DOHH2 (cell line): ENCODE measurements around the gene RAD23A.

Source experiments
- H3F3A ChIP-seq: fragments of 200-600 bp; sonication (generic), shearing (Covaris generic); 2 replicates; pipeline ENCODE4 v1.6.0; 2016; ENCODE audit warnings: antibody characterized with exemption, mild to moderate bottlenecking; ENCODE audit not compliant: control insufficient read depth, insufficient read depth
- H3K27ac ChIP-seq: fragments of 200-600 bp; sonication (generic); 2 replicates; pipeline ENCODE4 v1.5.1; 2014; ENCODE audit warnings: low read depth, mild to moderate bottlenecking, low read length, moderate library complexity
- H3K27me3 ChIP-seq: fragments of 200-600 bp; sonication (generic); 2 replicates; pipeline ENCODE4 v1.6.1; 2014; ENCODE audit warnings: mild to moderate bottlenecking, low read length, mixed read lengths; ENCODE audit not compliant: control insufficient read depth
- H3K36me3 ChIP-seq: fragments of 200-600 bp; sonication (generic); 2 replicates; pipeline ENCODE4 v1.6.1; 2014; ENCODE audit warnings: mild to moderate bottlenecking, low read length, moderate library complexity, mixed read lengths; ENCODE audit not compliant: control insufficient read depth
- H3K4me1 ChIP-seq: fragments of 200-600 bp; sonication (generic); 2 replicates; pipeline ENCODE4 v1.6.1; 2014; ENCODE audit warnings: mild to moderate bottlenecking, low read length, mixed read lengths; ENCODE audit not compliant: control insufficient read depth
- H3K4me2 ChIP-seq: fragments of 200-600 bp; sonication (generic); 2 replicates; pipeline ENCODE4 v1.6.0; 2014; ENCODE audit warnings: mild to moderate bottlenecking, low read length, moderate library complexity
- H3K4me3 ChIP-seq: fragments of 200-600 bp; sonication (generic); 2 replicates; pipeline ENCODE4 v1.5.1; 2014; ENCODE audit warnings: mild to moderate bottlenecking, low read length, mixed read lengths
- H3K79me2 ChIP-seq: fragments of 200-600 bp; sonication (generic); 2 replicates; pipeline ENCODE4 v1.6.1; 2014; ENCODE audit warnings: mild to moderate bottlenecking, low read length, mixed read lengths; ENCODE audit not compliant: control insufficient read depth
- H3K9me2 ChIP-seq: fragments of 200-600 bp; sonication (generic); replicated peaks from 2 replicates; pipeline ENCODE4 v1.6.1; 2014; ENCODE audit warnings: mild to moderate bottlenecking, low read length, mixed read lengths; ENCODE audit not compliant: control insufficient read depth
- H3K9me3 ChIP-seq: fragments of 200-600 bp; sonication (generic); 2 replicates; pipeline ENCODE4 v1.6.1; 2014; ENCODE audit warnings: antibody characterized with exemption, low read length, mixed read lengths; ENCODE audit not compliant: control insufficient read depth, insufficient read depth
- H4K20me1 ChIP-seq: fragments of 200-600 bp; sonication (generic); 2 replicates; pipeline ENCODE4 v1.6.0; 2014; ENCODE audit warnings: low read depth, mild to moderate bottlenecking, antibody characterized with exemption, low read length, moderate library complexity; ENCODE audit not compliant: control insufficient read depth, insufficient read depth
- CTCF ChIP-seq: fragments of 200-600 bp; sonication (generic); IDR thresholded peaks from one replicate; pipeline ENCODE4 v1.5.1; 2014; ENCODE audit warnings: antibody characterized with exemption, mild to moderate bottlenecking, low read depth, low read length; ENCODE audit not compliant: poor library complexity, severe bottlenecking
- EZH2phosphoT487 ChIP-seq: fragments of 200-600 bp; sonication (generic); IDR thresholded peaks from 2 replicates; pipeline ENCODE4 v1.6.1; 2017; ENCODE audit warnings: borderline replicate concordance, mild to moderate bottlenecking, antibody characterized with exemption, low read length, moderate library complexity, mixed read lengths

RAD23A gene

GRCh38 chr19:12986726-12987125 is 41.1 kb downstream of the RAD23A start:
- Histone ChIP-seq H3K27ac (no peak overlapping the region), H3F3A (no peaks in the 10 kb centered on the region), H3K79me2 (no peaks in the 10 kb centered on the region), H3K9me2 (no peaks in the 10 kb centered on the region), H3K9me3 (peaks cover 2% of the 10 kb centered on the region; the same call in 1 of the 2 replicates), H4K20me1 (no peaks in the 10 kb centered on the region), H3K27me3 (peaks cover 24% of the 10 kb centered on the region), H3K4me3 (no peak overlapping the region), H3K4me1 (peaks cover 4% of the 10 kb centered on the region), H3K36me3 (no peaks in the 10 kb centered on the region), H3K4me2 (no peak overlapping the region)
- TF ChIP-seq EZH2phosphoT487 = no peak

- Histone ChIP-seq H3K27me3 (peaks cover 23% of the 10 kb centered on the region), H3K27ac (no peak overlapping the region)
These were observed 41.5 kb downstream of the RAD23A start for GRCh38 chr19:12987190-12987589.

GRCh38 chr19:12987781-12988180 is 42.1 kb downstream of the RAD23A start:
- no peak for TF ChIP-seq CTCF
- no peak for TF ChIP-seq EZH2phosphoT487
- H3K36me3 ChIP-seq = no peaks in the 10 kb centered on the region
- H3K4me1 ChIP-seq = peaks cover 4% of the 10 kb centered on the region
- H3K9me2 ChIP-seq = no peaks in the 10 kb centered on the region
- no peaks in the 10 kb centered on the region for H3K79me2 ChIP-seq
- peaks cover 2% of the 10 kb centered on the region; the same call in 1 of the 2 replicates for H3K9me3 ChIP-seq
- H3K4me3 ChIP-seq = no peak overlapping the region
- peaks cover 18% of the 10 kb centered on the region for H3K27me3 ChIP-seq
- no peak overlapping the region for H3K4me2 ChIP-seq
- H4K20me1 ChIP-seq = no peaks in the 10 kb centered on the region
- no peak overlapping the region for H3K27ac ChIP-seq
- no peaks in the 10 kb centered on the region for H3F3A ChIP-seq

More at GRCh38 chr19:12987190-12987589, 41.5 kb downstream of the RAD23A start:
- H3K9me3 ChIP-seq = peaks cover 2% of the 10 kb centered on the region; the same call in 1 of the 2 replicates
- H3K4me2 ChIP-seq = no peak overlapping the region
- TF ChIP-seq CTCF (no peak), EZH2phosphoT487 (no peak)
- H3K4me1 ChIP-seq = peaks cover 4% of the 10 kb centered on the region
- no peaks in the 10 kb centered on the region for H3F3A ChIP-seq
- H3K36me3 ChIP-seq = no peaks in the 10 kb centered on the region
- H4K20me1 ChIP-seq = no peaks in the 10 kb centered on the region
- no peak overlapping the region for H3K4me3 ChIP-seq
- H3K9me2 ChIP-seq = no peaks in the 10 kb centered on the region
- H3K79me2 ChIP-seq = no peaks in the 10 kb centered on the region

- H3K9me2 ChIP-seq = no peaks in the 10 kb centered on the region
- H3K36me3 ChIP-seq = no peaks in the 10 kb centered on the region
- H3F3A ChIP-seq = no peaks in the 10 kb centered on the region
- no peaks in the 10 kb centered on the region for H3K79me2 ChIP-seq
- H3K9me3 ChIP-seq = peaks cover 2% of the 10 kb centered on the region; the same call in 1 of the 2 replicates
- TF ChIP-seq CTCF (no peak), EZH2phosphoT487 (no peak)
- H3K4me2 ChIP-seq = no peak overlapping the region
- no peak overlapping the region for H3K4me3 ChIP-seq
- no peak overlapping the region for H3K27ac ChIP-seq
- no peaks in the 10 kb centered on the region for H3K4me1 ChIP-seq
- H3K27me3 ChIP-seq = peaks cover 18% of the 10 kb centered on the region
- H4K20me1 ChIP-seq = no peaks in the 10 kb centered on the region
These were observed 44.8 kb downstream of the RAD23A start for GRCh38 chr19:12990431-12990830.
